GM23338 (cell line): Measurements from ENCODE around the gene EGFR. TPM values are rescaled to one million over a fixed set of nuclear protein-coding genes. Genes with fewer than 3 reads are reported as not detected.

Experiments used
- ATAC-seq: fragments of 200-7000 bp; cut with Tn5 transposase; 3 replicates; pipeline ENCODE4 v1.9.1; 2020
- DNase-seq: peaks from one replicate; pipeline ENCODE4 v3.0.0-alpha.2; 2015; ENCODE audit warnings: low spot score
- H2AFZ ChIP-seq: fragments of 200-600 bp; sonication (generic); 2 replicates; pipeline ENCODE4 v1.8.0; 2016; ENCODE audit warnings: antibody characterized with exemption, mild to moderate bottlenecking, moderate library complexity
- H3F3A ChIP-seq: fragments of 200-600 bp; sonication (generic); replicated peaks from 2 replicates; pipeline ENCODE4 v1.8.0; 2017; ENCODE audit warnings: antibody characterized with exemption, mixed run types, low read depth
- H3K27ac ChIP-seq: fragments of 200-600 bp; sonication (generic); 2 replicates; pipeline ENCODE4 v1.6.1; 2016; ENCODE audit warnings: low read depth
- H3K27me3 ChIP-seq: fragments of 200-600 bp; sonication (generic); 2 replicates; pipeline ENCODE4 v1.8.0; 2016; ENCODE audit warnings: mild to moderate bottlenecking, mixed run types, moderate library complexity; ENCODE audit not compliant: insufficient read depth
- H3K36me3 ChIP-seq: fragments of 200-600 bp; sonication (generic); 2 replicates; pipeline ENCODE4 v1.8.0; 2016; ENCODE audit warnings: mild to moderate bottlenecking; ENCODE audit not compliant: insufficient read depth
- H3K4me1 ChIP-seq: fragments of 200-600 bp; sonication (generic); 2 replicates; pipeline ENCODE4 v1.8.0; 2016; ENCODE audit warnings: mild to moderate bottlenecking, moderate library complexity; ENCODE audit not compliant: insufficient read depth
- H3K4me2 ChIP-seq: fragments of 200-600 bp; sonication (generic); 2 replicates; pipeline ENCODE4 v1.7.1; 2017; ENCODE audit warnings: mixed run types
- H3K4me3 ChIP-seq: fragments of 200-600 bp; sonication (generic); 2 replicates; pipeline ENCODE4 v1.6.1; 2016; ENCODE audit warnings: mixed run types
- H3K79me2 ChIP-seq: fragments of 200-600 bp; sonication (generic); replicated peaks from 2 replicates; pipeline ENCODE4 v1.8.0; 2017; ENCODE audit warnings: mild to moderate bottlenecking; ENCODE audit not compliant: insufficient read depth
- H3K9me2 ChIP-seq: fragments of 200-600 bp; sonication (generic); 2 replicates; pipeline ENCODE4 v1.8.0; 2017; ENCODE audit not compliant: insufficient read depth
- H4K20me1 ChIP-seq: fragments of 200-600 bp; sonication (generic); replicated peaks from 2 replicates; pipeline ENCODE4 v1.8.0; 2017; ENCODE audit warnings: mild to moderate bottlenecking; ENCODE audit not compliant: insufficient read depth
- H3K27ac Mint-ChIP-seq: 2 replicates; pipeline ENCODE4 v1.8.0; 2020; ENCODE audit warnings: inconsistent platforms, mild to moderate bottlenecking, moderate library complexity, mixed read lengths
- H3K27me3 Mint-ChIP-seq: 3 replicates; pipeline ENCODE4 v1.8.0; 2022; ENCODE audit warnings: low read depth, mild to moderate bottlenecking, moderate library complexity, mixed read lengths, inconsistent platforms; ENCODE audit not compliant: insufficient read depth, poor library complexity
- H3K36me3 Mint-ChIP-seq: 3 replicates; pipeline ENCODE4 v1.8.0; 2021; ENCODE audit warnings: low read depth, mild to moderate bottlenecking, inconsistent platforms, moderate library complexity, mixed read lengths
- H3K4me1 Mint-ChIP-seq: 3 replicates; pipeline ENCODE4 v1.8.0; 2020; ENCODE audit warnings: mild to moderate bottlenecking, inconsistent platforms, mixed read lengths
- H3K4me3 Mint-ChIP-seq: 3 replicates; pipeline ENCODE4 v1.8.0; 2021; ENCODE audit warnings: moderate library complexity, mild to moderate bottlenecking, inconsistent platforms, mixed read lengths
- H3K9me3 Mint-ChIP-seq: 3 replicates; pipeline ENCODE4 v1.8.0; 2020; ENCODE audit warnings: moderate library complexity, mild to moderate bottlenecking, inconsistent platforms, mixed read lengths
- CREB1 ChIP-seq: fragments of 250-450 bp; sonication (Bioruptor Pico); IDR thresholded peaks from 2 replicates; pipeline ENCODE4 v1.5.0; 2020; ENCODE audit warnings: low read depth, mild to moderate bottlenecking, moderate library complexity
- CTCF ChIP-seq, 2 experiments: fragments of 200-600 bp in 1 of 2; sonication (generic) in 1 of 2; conservative IDR thresholded peaks; 2 replicates each; pipeline versions ENCODE4 v1.5.1 to v1.6.1; 2016 to 2017; ENCODE audit warnings: antibody characterized with exemption in 2 of 2, low read depth in 2 of 2, mild to moderate bottlenecking in 2 of 2, moderate library complexity in 1 of 2
- ETS1 ChIP-seq: IDR thresholded peaks from 2 replicates; pipeline ENCODE4 v1.6.1; 2016; ENCODE audit warnings: antibody characterized with exemption
- EZH2 ChIP-seq: fragments of 200-600 bp; sonication (generic); IDR thresholded peaks from one replicate; pipeline ENCODE4 v1.8.0; 2017; ENCODE audit warnings: antibody characterized with exemption, mild to moderate bottlenecking, low read depth; ENCODE audit not compliant: unreplicated experiment
- EZH2phosphoT487 ChIP-seq: fragments of 200-600 bp; sonication (generic); IDR thresholded peaks from one replicate; pipeline ENCODE4 v1.8.1; 2018; ENCODE audit warnings: antibody characterized with exemption; ENCODE audit not compliant: unreplicated experiment
- JUNB ChIP-seq: IDR thresholded peaks from one replicate; pipeline ENCODE4 v1.6.1; 2016; ENCODE audit warnings: antibody characterized with exemption; ENCODE audit not compliant: unreplicated experiment
- POLR2AphosphoS5 ChIP-seq: IDR thresholded peaks from 2 replicates; pipeline ENCODE4 v1.6.1; 2016; ENCODE audit warnings: antibody characterized with exemption, low read depth
- REST ChIP-seq: IDR thresholded peaks from one replicate; pipeline ENCODE4 v1.6.1; 2018; ENCODE audit warnings: antibody characterized with exemption; ENCODE audit not compliant: unreplicated experiment
- ZNF114 ChIP-seq: fragments of 250-450 bp; sonication (Bioruptor Pico); IDR thresholded peaks from 2 replicates; pipeline ENCODE4 v1.5.0; 2020; ENCODE audit warnings: mild to moderate bottlenecking, moderate library complexity
- ZNF462 ChIP-seq: fragments of 250-450 bp; sonication (Bioruptor Pico); IDR thresholded peaks from 2 replicates; pipeline ENCODE4 v1.5.0; 2020; ENCODE audit warnings: mild to moderate bottlenecking, moderate library complexity
- polyA plus RNA-seq: library from polyadenylated mRNA; unstranded; fragments of >200 nt; fragmentation: Nextera tagmentation; extraction: Ambion mirVana; gene quantifications from 2 replicates; pipeline ENCODE4 v1.2.1, GENCODE V29; 2016
- total RNA-seq: library from RNA; depleted of rRNA; stranded (reverse); fragments of >200 nt; shearing (Covaris generic); gene quantifications from 2 replicates; pipeline ENCODE4 v1.2.3, GENCODE V29; 2014

EGFR gene
- total and polyA plus RNA-seq, 2 experiments from 2014 or later: 1.5 to 4.5 TPM

GRCh38 chr7:55198634-55199392 is 180.0 kb downstream of the EGFR start (continued):
- no peak for TF ChIP-seq ZNF462

- no peak overlapping the region for H3K4me3 Mint-ChIP-seq
- H3K9me3 Mint-ChIP-seq: no peaks in the 10 kb centered on the region
- no peaks in the 10 kb centered on the region for H3K27me3 Mint-ChIP-seq
- ATAC-seq (no peak), DNase-seq (no peak)
- Histone ChIP-seq H2AFZ (no peak overlapping the region), H3K4me1 (no peaks in the 10 kb centered on the region; the same call in 1 of the 2 replicates), H3F3A (peaks cover 4% of the 10 kb centered on the region; the same call in 1 of the 2 replicates), H3K79me2 (no peaks in the 10 kb centered on the region), H3K27me3 (no peaks in the 10 kb centered on the region), H3K9me2 (no peaks in the 10 kb centered on the region), H3K36me3 (no peaks in the 10 kb centered on the region), H3K4me3 (no peak overlapping the region), H3K4me2 (no peak overlapping the region), H3K27ac (no peak overlapping the region), H4K20me1 (no peaks in the 10 kb centered on the region)
- no peaks in the 10 kb centered on the region for H3K36me3 Mint-ChIP-seq
- H3K27ac Mint-ChIP-seq: no peak overlapping the region
- peaks cover 23% of the 10 kb centered on the region for H3K4me1 Mint-ChIP-seq
- TF ChIP-seq ZNF114 (CRISPR knock-in tag): no peak
- TF ChIP-seq JUNB: no peak
- no peak for TF ChIP-seq EZH2phosphoT487
- TF ChIP-seq CTCF (conservative IDR thresholded peaks at IDR 0.05; ENCODE audit: low read depth in 2 of 2): no peak
- no peak for TF ChIP-seq REST
- TF ChIP-seq ETS1: no peak
- no peak for TF ChIP-seq CREB1 (CRISPR knock-in tag)
- TF ChIP-seq EZH2: no peak
- TF ChIP-seq POLR2AphosphoS5: no peak
Observed at GRCh38 chr7:55199418-55199817, 180.6 kb downstream of the EGFR start.
